GM23338 (cell line): Measurements from ENCODE around the gene PARP2.
"Not testable (repeated sequence)": the region's sequence is repeated elsewhere in the genome, so short reads cannot be mapped to it uniquely, and the experiment has no call there.

Experiments
- CREB1 ChIP-seq: fragments of 250-450 bp; sonication (Bioruptor Pico); IDR thresholded peaks from 2 replicates; pipeline ENCODE4 v1.5.0; 2020; ENCODE audit warnings: low read depth, mild to moderate bottlenecking, moderate library complexity
- CTCF ChIP-seq, 2 experiments: fragments of 200-600 bp in 1 of 2; sonication (generic) in 1 of 2; conservative IDR thresholded peaks; 2 replicates each; pipeline versions ENCODE4 v1.5.1 to v1.6.1; 2016 to 2017; ENCODE audit warnings: antibody characterized with exemption in 2 of 2, low read depth in 2 of 2, mild to moderate bottlenecking in 2 of 2, moderate library complexity in 1 of 2
- ETS1 ChIP-seq: IDR thresholded peaks from 2 replicates; pipeline ENCODE4 v1.6.1; 2016; ENCODE audit warnings: antibody characterized with exemption
- EZH2 ChIP-seq: fragments of 200-600 bp; sonication (generic); IDR thresholded peaks from one replicate; pipeline ENCODE4 v1.8.0; 2017; ENCODE audit warnings: antibody characterized with exemption, mild to moderate bottlenecking, low read depth; ENCODE audit not compliant: unreplicated experiment
- EZH2phosphoT487 ChIP-seq: fragments of 200-600 bp; sonication (generic); IDR thresholded peaks from one replicate; pipeline ENCODE4 v1.8.1; 2018; ENCODE audit warnings: antibody characterized with exemption; ENCODE audit not compliant: unreplicated experiment
- JUNB ChIP-seq: IDR thresholded peaks from one replicate; pipeline ENCODE4 v1.6.1; 2016; ENCODE audit warnings: antibody characterized with exemption; ENCODE audit not compliant: unreplicated experiment
- NANOG ChIP-seq: IDR thresholded peaks from 2 replicates; pipeline ENCODE4 v1.6.1; 2016; ENCODE audit warnings: antibody characterized with exemption, borderline replicate concordance
- POLR2AphosphoS5 ChIP-seq: IDR thresholded peaks from 2 replicates; pipeline ENCODE4 v1.6.1; 2016; ENCODE audit warnings: antibody characterized with exemption, low read depth
- REST ChIP-seq: IDR thresholded peaks from one replicate; pipeline ENCODE4 v1.6.1; 2018; ENCODE audit warnings: antibody characterized with exemption; ENCODE audit not compliant: unreplicated experiment
- ZNF114 ChIP-seq: fragments of 250-450 bp; sonication (Bioruptor Pico); IDR thresholded peaks from 2 replicates; pipeline ENCODE4 v1.5.0; 2020; ENCODE audit warnings: mild to moderate bottlenecking, moderate library complexity
- ZNF462 ChIP-seq: fragments of 250-450 bp; sonication (Bioruptor Pico); IDR thresholded peaks from 2 replicates; pipeline ENCODE4 v1.5.0; 2020; ENCODE audit warnings: mild to moderate bottlenecking, moderate library complexity

GRCh38 chr14:20341032-20341431 lies 2.4 kb upstream of the PARP2 start:
- TF ChIP-seq EZH2phosphoT487; REST; CTCF (conservative IDR thresholded peaks at IDR 0.05; ENCODE audit: low read depth in 2 of 2); POLR2AphosphoS5; EZH2; CREB1 (CRISPR knock-in tag); ZNF114 (CRISPR knock-in tag); ETS1; JUNB; NANOG; ZNF462 (CRISPR knock-in tag): not testable (repeated sequence)
